ENCODE measurements around the gene CCNG2.

Gene CCNG2

GRCh38 chr4:77199276-77199675 is 42.3 kb downstream of the CCNG2 start:
- no peak for TF ChIP-seq GABPA (IDR thresholded peaks at IDR 0.05; ENCODE audit: low read depth)
- TF ChIP-seq SPI1 (IDR thresholded peaks at IDR 0.05; ENCODE audit: borderline replicate concordance, low read depth) = no peak
- TF ChIP-seq CTCF (IDR thresholded peaks at IDR 0.05; ENCODE audit: insufficient read depth, low read length) = no peak
- no peak for TF ChIP-seq REST (IDR thresholded peaks at IDR 0.05; ENCODE audit: insufficient replicate concordance, low read depth)
- no peak for TF ChIP-seq POLR2AphosphoS5 (IDR thresholded peaks at IDR 0.05; ENCODE audit: low read depth)
- DNase-seq (ENCODE audit: low read depth in 1 of 2, low spot score in 1 of 2) = no peak
- H3K4me3 ChIP-seq (replicated peaks; ENCODE audit: insufficient read depth, low read length) = no peak overlapping the region

GRCh38 chr4:77199701-77200100 is 42.7 kb downstream of the CCNG2 start:
- no peak for DNase-seq (ENCODE audit: low read depth in 1 of 2, low spot score in 1 of 2)
- TF ChIP-seq POLR2AphosphoS5 (IDR thresholded peaks at IDR 0.05; ENCODE audit: low read depth) = no peak
- no peak for TF ChIP-seq SPI1 (IDR thresholded peaks at IDR 0.05; ENCODE audit: borderline replicate concordance, low read depth)
- TF ChIP-seq CTCF (IDR thresholded peaks at IDR 0.05; ENCODE audit: insufficient read depth, low read length) = no peak
- TF ChIP-seq GABPA (IDR thresholded peaks at IDR 0.05; ENCODE audit: low read depth) = no peak
- no peak for TF ChIP-seq REST (IDR thresholded peaks at IDR 0.05; ENCODE audit: insufficient replicate concordance, low read depth)
- Histone ChIP-seq H3K27ac (replicated peaks) (no peak overlapping the region), H3K4me3 (replicated peaks; ENCODE audit: insufficient read depth, low read length) (no peak overlapping the region), H3K27me3 (ENCODE audit: insufficient read depth, poor library complexity, severe bottlenecking) (no peaks in the 10 kb centered on the region)

More at GRCh38 chr4:77199276-77199675, 42.3 kb downstream of the CCNG2 start:
- H3K27ac ChIP-seq (replicated peaks) = no peak overlapping the region
- no peaks in the 10 kb centered on the region for H3K27me3 ChIP-seq (ENCODE audit: insufficient read depth, poor library complexity, severe bottlenecking)

- TF ChIP-seq GABPA (IDR thresholded peaks at IDR 0.05; ENCODE audit: low read depth) (no peak), CTCF (IDR thresholded peaks at IDR 0.05; ENCODE audit: insufficient read depth, low read length) (no peak), REST (IDR thresholded peaks at IDR 0.05; ENCODE audit: insufficient replicate concordance, low read depth) (no peak), SPI1 (IDR thresholded peaks at IDR 0.05; ENCODE audit: borderline replicate concordance, low read depth) (no peak), POLR2AphosphoS5 (IDR thresholded peaks at IDR 0.05; ENCODE audit: low read depth) (no peak)
- DNase-seq (ENCODE audit: low read depth in 1 of 2, low spot score in 1 of 2) = no peak
- Histone ChIP-seq H3K27me3 (ENCODE audit: insufficient read depth, poor library complexity, severe bottlenecking) (no peaks in the 10 kb centered on the region), H3K4me3 (replicated peaks; ENCODE audit: insufficient read depth, low read length) (no peak overlapping the region), H3K27ac (replicated peaks) (no peak overlapping the region)
Measured at GRCh38 chr4:77201343-77201742, 44.3 kb downstream of the CCNG2 start.
